Measurements from ENCODE around the gene UBE2Q1. TPM values are rescaled to one million over a fixed set of nuclear protein-coding genes. Genes with fewer than 3 reads are reported as not detected.

Gene UBE2Q1
- total and polyA plus RNA-seq, 2 experiments from 2014 or later, result 46.5 to 60.8 TPM

DNA sequence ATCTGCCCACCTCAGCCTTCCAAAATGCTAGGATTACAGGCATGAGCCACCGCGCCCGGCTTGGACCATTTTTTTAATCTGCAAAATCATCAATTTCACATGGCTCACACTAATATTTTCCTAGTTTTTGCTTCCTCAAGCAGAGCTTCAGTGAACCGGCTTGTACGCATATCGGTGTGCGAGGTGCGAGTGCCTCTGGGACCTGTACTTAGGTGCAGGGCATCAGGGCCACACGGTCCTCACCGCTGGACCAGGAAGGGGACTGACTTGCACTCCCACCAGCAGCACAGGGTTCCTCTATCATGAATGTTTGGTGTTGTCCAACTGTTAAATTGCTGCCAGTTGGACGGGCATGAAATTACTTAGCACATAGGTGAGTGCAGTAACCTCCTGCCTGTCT lies 40.8 kb downstream of the UBE2Q1 start:
- Histone ChIP-seq H3K27me3 (no peaks in the 10 kb centered on the region), H3K27ac (no peak overlapping the region), H3K4me3 (no peak overlapping the region), H3K4me1 (ENCODE audit: low read depth) (peaks cover 10% of the 10 kb centered on the region), H3K36me3 (no peaks in the 10 kb centered on the region), H3K9me3 (ENCODE audit: low read depth) (no peaks in the 10 kb centered on the region)
- TF ChIP-seq, protein P1, sequence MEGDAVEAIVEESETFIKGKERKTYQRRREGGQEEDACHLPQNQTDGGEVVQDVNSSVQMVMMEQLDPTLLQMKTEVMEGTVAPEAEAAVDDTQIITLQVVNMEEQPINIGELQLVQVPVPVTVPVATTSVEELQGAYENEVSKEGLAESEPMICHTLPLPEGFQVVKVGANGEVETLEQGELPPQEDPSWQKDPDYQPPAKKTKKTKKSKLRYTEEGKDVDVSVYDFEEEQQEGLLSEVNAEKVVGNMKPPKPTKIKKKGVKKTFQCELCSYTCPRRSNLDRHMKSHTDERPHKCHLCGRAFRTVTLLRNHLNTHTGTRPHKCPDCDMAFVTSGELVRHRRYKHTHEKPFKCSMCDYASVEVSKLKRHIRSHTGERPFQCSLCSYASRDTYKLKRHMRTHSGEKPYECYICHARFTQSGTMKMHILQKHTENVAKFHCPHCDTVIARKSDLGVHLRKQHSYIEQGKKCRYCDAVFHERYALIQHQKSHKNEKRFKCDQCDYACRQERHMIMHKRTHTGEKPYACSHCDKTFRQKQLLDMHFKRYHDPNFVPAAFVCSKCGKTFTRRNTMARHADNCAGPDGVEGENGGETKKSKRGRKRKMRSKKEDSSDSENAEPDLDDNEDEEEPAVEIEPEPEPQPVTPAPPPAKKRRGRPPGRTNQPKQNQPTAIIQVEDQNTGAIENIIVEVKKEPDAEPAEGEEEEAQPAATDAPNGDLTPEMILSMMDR (IDR thresholded peaks at IDR 0.05; ENCODE audit: low read depth, low read length), result no peak
- DNase-seq (ENCODE audit: low read depth in 1 of 2, low spot score in 1 of 2), result no peak

DNA sequence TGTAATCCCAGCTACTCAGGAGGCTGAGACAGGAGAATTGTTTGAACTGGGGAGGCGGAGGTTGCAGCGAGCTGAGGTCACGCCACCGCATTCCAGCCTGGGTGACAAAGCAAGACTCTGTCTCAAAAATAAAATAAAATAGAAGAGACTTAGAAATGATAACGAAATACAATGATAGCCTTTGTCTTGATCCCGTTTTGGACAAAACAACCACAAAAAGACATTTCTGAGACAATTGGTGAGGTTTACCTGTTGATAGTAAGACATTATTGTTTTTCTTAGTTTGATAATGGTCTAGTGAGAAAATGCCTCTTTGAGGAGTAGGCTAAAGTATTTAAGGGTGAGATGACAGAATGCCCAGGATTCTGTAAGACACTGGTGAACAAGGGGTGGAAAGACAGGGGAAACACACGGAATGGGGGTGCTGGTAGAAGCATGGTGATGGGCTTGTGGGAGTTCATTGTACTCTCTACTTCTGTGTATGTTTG lies 44.4 kb downstream of the UBE2Q1 start:
- no peak overlapping the region for H3K4me3 ChIP-seq
- DNase-seq (ENCODE audit: low read depth in 1 of 2, low spot score in 1 of 2), result no peak
- H3K27ac ChIP-seq, result no peak overlapping the region
- no peaks in the 10 kb centered on the region for H3K9me3 ChIP-seq (ENCODE audit: low read depth)
- no peaks in the 10 kb centered on the region for H3K36me3 ChIP-seq
- TF ChIP-seq, protein P1 (IDR thresholded peaks at IDR 0.05; ENCODE audit: low read depth, low read length), result no peak
- no peaks in the 10 kb centered on the region for H3K4me1 ChIP-seq (ENCODE audit: low read depth)
- H3K27me3 ChIP-seq, result peaks cover 9% of the 10 kb centered on the region

- TF ChIP-seq, protein P1 (IDR thresholded peaks at IDR 0.05; ENCODE audit: low read depth, low read length), result no peak
- no peaks in the 10 kb centered on the region for H3K4me1 ChIP-seq (ENCODE audit: low read depth)
- no peak overlapping the region for H3K4me3 ChIP-seq
- H3K36me3 ChIP-seq, result no peaks in the 10 kb centered on the region
- no peak for DNase-seq (ENCODE audit: low read depth in 1 of 2, low spot score in 1 of 2)
- H3K27me3 ChIP-seq, result peaks cover 19% of the 10 kb centered on the region
- no peaks in the 10 kb centered on the region for H3K9me3 ChIP-seq (ENCODE audit: low read depth)
- no peak overlapping the region for H3K27ac ChIP-seq
These were observed 45.7 kb downstream of the UBE2Q1 start for GRCh38 chr1:154512760-154513159.

DNA sequence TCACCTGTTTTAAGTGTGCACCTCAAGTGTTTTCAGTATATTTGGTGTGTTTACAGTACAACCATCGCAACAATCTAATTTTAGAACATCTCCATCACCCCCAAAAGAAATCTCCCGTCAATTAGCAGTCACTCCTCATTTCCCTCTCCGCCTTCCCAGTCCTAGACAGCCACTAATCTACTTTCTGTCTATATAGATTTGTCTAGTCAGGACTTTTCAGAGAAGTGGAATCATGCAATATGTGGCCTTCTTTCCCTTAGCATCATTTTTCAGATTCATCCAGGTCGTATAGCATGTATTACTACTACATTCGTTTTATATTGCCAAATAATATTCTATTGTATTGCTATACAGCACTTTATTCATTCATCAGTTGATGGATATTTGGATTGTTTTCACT lies 54.6 kb downstream of the UBE2Q1 start:
- H3K4me3 ChIP-seq, result no peak overlapping the region
- H3K9me3 ChIP-seq (ENCODE audit: low read depth), result no peaks in the 10 kb centered on the region
- no peaks in the 10 kb centered on the region for H3K36me3 ChIP-seq
- H3K27ac ChIP-seq, result no peak overlapping the region
- TF ChIP-seq, protein P1 (IDR thresholded peaks at IDR 0.05; ENCODE audit: low read depth, low read length), result no peak
- no peaks in the 10 kb centered on the region for H3K4me1 ChIP-seq (ENCODE audit: low read depth)
- DNase-seq (ENCODE audit: low read depth in 1 of 2, low spot score in 1 of 2), result no peak
- peaks cover 97% of the 10 kb centered on the region for H3K27me3 ChIP-seq

- peaks cover 86% of the 10 kb centered on the region for H3K27me3 ChIP-seq
- peaks cover under 1% of the 10 kb centered on the region for H3K4me1 ChIP-seq (ENCODE audit: low read depth)
- H3K27ac ChIP-seq, result no peak overlapping the region
- no peaks in the 10 kb centered on the region for H3K9me3 ChIP-seq (ENCODE audit: low read depth)
- no peak for DNase-seq (ENCODE audit: low read depth in 1 of 2, low spot score in 1 of 2)
- TF ChIP-seq, protein P1 (IDR thresholded peaks at IDR 0.05; ENCODE audit: low read depth, low read length), result no peak
- peak overlapping the region; percentile 36 for H3K4me3 ChIP-seq
- no peaks in the 10 kb centered on the region for H3K36me3 ChIP-seq
These were observed 55.7 kb downstream of the UBE2Q1 start for GRCh38 chr1:154502744-154503115.

All from cardiac muscle cell (in vitro differentiated cells and primary cell).